Dendritic cell treated with granulocyte-macrophage colony-stimulating factor and Interleukin-4, amounts not matched to agents 40 ng/mL and 50 ng/mL, for 4 days (primary cell): Measurements from ENCODE around the gene GATAD2A.

Experiments
- H3K27ac Mint-ChIP-seq: one replicate; pipeline ENCODE4 v1.8.0; 2022; ENCODE audit warnings: mild to moderate bottlenecking, mixed read lengths
- H3K27me3 Mint-ChIP-seq: one replicate; pipeline ENCODE4 v1.8.0; 2022; ENCODE audit warnings: mild to moderate bottlenecking, mixed read lengths
- H3K36me3 Mint-ChIP-seq: one replicate; pipeline ENCODE4 v1.8.0; 2022; ENCODE audit warnings: low read depth, mixed read lengths
- H3K4me1 Mint-ChIP-seq: one replicate; pipeline ENCODE4 v1.8.0; 2022; ENCODE audit warnings: low read depth, mixed read lengths
- H3K4me3 Mint-ChIP-seq: one replicate; pipeline ENCODE4 v1.8.0; 2022; ENCODE audit warnings: mild to moderate bottlenecking, moderate library complexity, mixed read lengths
- H3K9me3 Mint-ChIP-seq: one replicate; pipeline ENCODE4 v1.8.0; 2022; ENCODE audit warnings: mixed read lengths
- intact Hi-C: fragments of 100-400 bp; cut with micrococcal nuclease; formaldehyde crosslinking; loops from one replicate; pipeline ENCODE4 v1.15.0; 2022

GATAD2A gene

GRCh38 chr19:19538785-19539166 lies 133.3 kb downstream of the GATAD2A start:
- Mint-ChIP-seq H3K27ac (no peak overlapping the region), H3K27me3 (peaks cover 60% of the 10 kb centered on the region), H3K4me3 (no peak overlapping the region), H3K36me3 (peaks cover 11% of the 10 kb centered on the region), H3K4me1 (peaks cover 43% of the 10 kb centered on the region), H3K9me3 (no peaks in the 10 kb centered on the region)
- intact Hi-C loops, result no loop called here

- peaks cover 60% of the 10 kb centered on the region for H3K27me3 Mint-ChIP-seq
- H3K27ac Mint-ChIP-seq, result no peak overlapping the region
- intact Hi-C loops, result no loop called here
Measured at GRCh38 chr19:19539698-19540063, 134.2 kb downstream of the GATAD2A start.

GRCh38 chr19:19540064-19540714 lies 134.7 kb downstream of the GATAD2A start:
- H3K36me3 Mint-ChIP-seq, result peaks cover 9% of the 10 kb centered on the region
- H3K27me3 Mint-ChIP-seq, result peaks cover 60% of the 10 kb centered on the region
- no peaks in the 10 kb centered on the region for H3K9me3 Mint-ChIP-seq
- intact Hi-C loops, result no loop called here
- peak overlapping the region; percentile 62 for H3K4me3 Mint-ChIP-seq
- H3K27ac Mint-ChIP-seq, result peak overlapping the region; percentile 55
- peaks cover 43% of the 10 kb centered on the region for H3K4me1 Mint-ChIP-seq

More at GRCh38 chr19:19539698-19540063, 134.2 kb downstream of the GATAD2A start:
- no peaks in the 10 kb centered on the region for H3K9me3 Mint-ChIP-seq
- H3K4me3 Mint-ChIP-seq, result peak overlapping the region; percentile 26
- H3K36me3 Mint-ChIP-seq, result peaks cover 11% of the 10 kb centered on the region
- peaks cover 43% of the 10 kb centered on the region for H3K4me1 Mint-ChIP-seq

GRCh38 chr19:19540715-19541515 lies 135.4 kb downstream of the GATAD2A start:
- Mint-ChIP-seq H3K36me3 (peaks cover 1% of the 10 kb centered on the region), H3K27me3 (peaks cover 60% of the 10 kb centered on the region), H3K4me3 (peak overlapping the region; percentile 62), H3K27ac (peak overlapping the region; percentile 55), H3K9me3 (no peaks in the 10 kb centered on the region), H3K4me1 (peaks cover 43% of the 10 kb centered on the region)
- intact Hi-C loops, result no loop called here

- peaks cover 43% of the 10 kb centered on the region for H3K4me1 Mint-ChIP-seq
- peaks cover 53% of the 10 kb centered on the region for H3K27me3 Mint-ChIP-seq
- H3K4me3 Mint-ChIP-seq, result no peak overlapping the region
- H3K27ac Mint-ChIP-seq, result no peak overlapping the region
- intact Hi-C loops, result no loop called here
- no peaks in the 10 kb centered on the region for H3K36me3 Mint-ChIP-seq
- no peaks in the 10 kb centered on the region for H3K9me3 Mint-ChIP-seq
Measured at GRCh38 chr19:19541616-19542015, 136.1 kb downstream of the GATAD2A start.

GRCh38 chr19:19542507-19542906 lies 137.0 kb downstream of the GATAD2A start:
- peak overlapping the region; percentile 63 for H3K27ac Mint-ChIP-seq
- intact Hi-C loops, result no loop called here

GRCh38 chr19:19543101-19543500 lies 137.6 kb downstream of the GATAD2A start:
- Mint-ChIP-seq H3K9me3 (no peaks in the 10 kb centered on the region), H3K4me1 (peaks cover 37% of the 10 kb centered on the region), H3K27ac (peak overlapping the region; percentile 63), H3K36me3 (no peaks in the 10 kb centered on the region), H3K4me3 (no peak overlapping the region), H3K27me3 (peaks cover 40% of the 10 kb centered on the region)
- intact Hi-C loops, result no loop called here

More at GRCh38 chr19:19542507-19542906, 137.0 kb downstream of the GATAD2A start:
- Mint-ChIP-seq H3K4me1 (peaks cover 42% of the 10 kb centered on the region), H3K36me3 (no peaks in the 10 kb centered on the region), H3K27me3 (peaks cover 44% of the 10 kb centered on the region), H3K9me3 (no peaks in the 10 kb centered on the region), H3K4me3 (no peak overlapping the region)

- peak overlapping the region; percentile 63 for H3K27ac Mint-ChIP-seq
- intact Hi-C loops, result no loop called here
- H3K4me3 Mint-ChIP-seq, result no peak overlapping the region
- peaks cover 33% of the 10 kb centered on the region for H3K4me1 Mint-ChIP-seq
- no peaks in the 10 kb centered on the region for H3K36me3 Mint-ChIP-seq
- H3K9me3 Mint-ChIP-seq, result no peaks in the 10 kb centered on the region
- H3K27me3 Mint-ChIP-seq, result peaks cover 37% of the 10 kb centered on the region
Measured at GRCh38 chr19:19543640-19544039, 138.2 kb downstream of the GATAD2A start.

- peaks cover 32% of the 10 kb centered on the region for H3K27me3 Mint-ChIP-seq
- no peak overlapping the region for H3K4me3 Mint-ChIP-seq
- peaks cover 35% of the 10 kb centered on the region for H3K4me1 Mint-ChIP-seq
- H3K9me3 Mint-ChIP-seq, result no peaks in the 10 kb centered on the region
- intact Hi-C loops, result no loop called here
- no peaks in the 10 kb centered on the region for H3K36me3 Mint-ChIP-seq
- H3K27ac Mint-ChIP-seq, result no peak overlapping the region
Measured at GRCh38 chr19:19544257-19544953, 138.9 kb downstream of the GATAD2A start.

GRCh38 chr19:19544954-19545591 lies 139.6 kb downstream of the GATAD2A start:
- Mint-ChIP-seq H3K4me1 (peaks cover 38% of the 10 kb centered on the region), H3K4me3 (no peak overlapping the region), H3K27ac (no peak overlapping the region), H3K27me3 (peaks cover 27% of the 10 kb centered on the region), H3K36me3 (no peaks in the 10 kb centered on the region), H3K9me3 (no peaks in the 10 kb centered on the region)
- intact Hi-C loops, result no loop called here

- Mint-ChIP-seq H3K4me1 (peaks cover 34% of the 10 kb centered on the region), H3K36me3 (no peaks in the 10 kb centered on the region), H3K27ac (no peak overlapping the region), H3K27me3 (peaks cover 22% of the 10 kb centered on the region), H3K9me3 (no peaks in the 10 kb centered on the region), H3K4me3 (no peak overlapping the region)
- intact Hi-C loops, result no loop called here
Measured at GRCh38 chr19:19545707-19546106, 140.2 kb downstream of the GATAD2A start.

- H3K27ac Mint-ChIP-seq, result no peak overlapping the region
- H3K27me3 Mint-ChIP-seq, result peaks cover 14% of the 10 kb centered on the region
- H3K4me1 Mint-ChIP-seq, result peaks cover 27% of the 10 kb centered on the region
- H3K36me3 Mint-ChIP-seq, result no peaks in the 10 kb centered on the region
- intact Hi-C loops, result no loop called here
- no peaks in the 10 kb centered on the region for H3K9me3 Mint-ChIP-seq
- H3K4me3 Mint-ChIP-seq, result no peak overlapping the region
Measured at GRCh38 chr19:19546751-19547162, 141.3 kb downstream of the GATAD2A start.

GRCh38 chr19:19547674-19548336 lies 142.3 kb downstream of the GATAD2A start:
- Mint-ChIP-seq H3K4me1 (peaks cover 16% of the 10 kb centered on the region), H3K27me3 (peaks cover 9% of the 10 kb centered on the region)

More at GRCh38 chr19:19547674-19548336, 142.3 kb downstream of the GATAD2A start:
- no peak overlapping the region for H3K4me3 Mint-ChIP-seq
- intact Hi-C loops, result no loop called here
- no peaks in the 10 kb centered on the region for H3K36me3 Mint-ChIP-seq
- H3K9me3 Mint-ChIP-seq, result no peaks in the 10 kb centered on the region
- no peak overlapping the region for H3K27ac Mint-ChIP-seq
